Measurements from ENCODE around the gene TERF2IP.

TERF2IP gene

DNA sequence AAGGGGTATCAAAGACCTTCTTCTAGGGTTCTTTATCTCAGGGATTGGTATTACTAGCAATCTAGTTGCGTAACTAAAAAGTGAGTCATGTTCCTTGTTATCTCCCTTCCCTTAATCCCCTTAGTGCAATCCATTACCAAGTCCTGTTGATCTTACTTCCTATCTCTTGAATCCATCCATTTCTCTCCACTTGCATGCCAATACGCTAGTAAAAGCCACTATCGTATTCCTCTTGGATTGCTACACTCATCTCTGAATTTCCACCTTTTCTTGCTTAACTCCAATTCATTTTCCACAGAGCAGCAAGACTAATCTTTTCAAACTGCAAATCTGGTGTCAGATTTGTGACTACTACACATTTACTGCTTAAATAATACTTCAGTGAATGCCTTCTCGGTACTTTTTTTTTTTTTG is 22.6 kb upstream of the TERF2IP start:
- no peaks in the 10 kb centered on the region for H3K27me3 Mint-ChIP-seq (ENCODE audit: low read depth)
- DNase-seq (ENCODE audit: low spot score) = no peak
- no peak overlapping the region for H3K27ac Mint-ChIP-seq

DNA sequence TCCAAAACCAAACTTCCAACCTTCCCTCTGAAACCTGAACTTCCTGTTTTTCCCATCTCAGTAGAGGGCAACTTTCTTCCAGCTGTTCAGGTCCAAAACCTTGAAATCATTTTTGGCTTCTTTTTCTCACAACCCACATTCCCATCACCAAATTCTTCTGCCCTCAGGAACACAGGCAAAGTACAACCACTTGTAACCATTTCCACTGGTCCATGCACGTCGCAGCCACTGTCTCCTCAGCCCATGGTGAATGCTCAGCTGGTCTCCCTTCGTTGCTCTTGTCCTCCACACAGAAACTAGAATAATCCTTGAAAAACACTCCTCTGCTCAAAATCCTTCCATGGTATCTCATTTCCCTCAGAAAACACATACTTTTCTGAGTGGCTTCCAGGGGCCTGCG is 20.8 kb upstream of the TERF2IP start:
- no peaks in the 10 kb centered on the region for H3K9me3 Mint-ChIP-seq
- peak overlapping the region; percentile 0 for H3K4me3 Mint-ChIP-seq
- peak overlapping the region; percentile 76 for H3K27ac Mint-ChIP-seq
- H3K36me3 Mint-ChIP-seq (ENCODE audit: low read depth) = peaks cover 70% of the 10 kb centered on the region
- H3K4me1 Mint-ChIP-seq (ENCODE audit: low read depth) = peaks cover 31% of the 10 kb centered on the region
- H3K27me3 Mint-ChIP-seq (ENCODE audit: low read depth) = no peaks in the 10 kb centered on the region
- DNase-seq (ENCODE audit: low spot score) = no peak

More for the DNA sequence above, 22.6 kb upstream of the TERF2IP start:
- peaks cover 64% of the 10 kb centered on the region for H3K36me3 Mint-ChIP-seq (ENCODE audit: low read depth)
- no peaks in the 10 kb centered on the region for H3K9me3 Mint-ChIP-seq
- no peak overlapping the region for H3K4me3 Mint-ChIP-seq
- peaks cover 40% of the 10 kb centered on the region for H3K4me1 Mint-ChIP-seq (ENCODE audit: low read depth)

DNA sequence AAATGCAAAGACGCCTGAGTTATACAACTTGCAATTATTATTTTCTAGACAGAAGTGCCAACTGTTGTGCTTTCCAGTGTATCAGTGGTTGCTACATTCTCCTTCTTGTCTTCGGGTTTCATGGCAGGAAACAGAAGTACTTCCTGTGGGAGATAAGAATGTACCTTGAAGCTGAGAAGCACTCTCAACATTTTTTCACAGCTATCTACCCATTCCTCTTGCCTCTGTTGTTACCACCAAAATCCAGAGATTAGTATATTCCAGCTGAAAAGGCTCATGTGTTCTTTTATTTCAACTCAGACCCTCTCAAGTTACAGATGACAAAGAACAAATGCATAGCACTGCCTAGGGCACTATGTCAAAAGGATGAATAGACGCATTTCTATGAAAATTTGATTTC is 19.7 kb upstream of the TERF2IP start:
- Mint-ChIP-seq H3K4me1 (ENCODE audit: low read depth) (peaks cover 24% of the 10 kb centered on the region), H3K9me3 (no peaks in the 10 kb centered on the region), H3K36me3 (ENCODE audit: low read depth) (peaks cover 76% of the 10 kb centered on the region), H3K4me3 (peak overlapping the region; percentile 47), H3K27me3 (ENCODE audit: low read depth) (no peaks in the 10 kb centered on the region), H3K27ac (peak overlapping the region; percentile 76)
- DNase-seq (ENCODE audit: low spot score) = no peak

DNA sequence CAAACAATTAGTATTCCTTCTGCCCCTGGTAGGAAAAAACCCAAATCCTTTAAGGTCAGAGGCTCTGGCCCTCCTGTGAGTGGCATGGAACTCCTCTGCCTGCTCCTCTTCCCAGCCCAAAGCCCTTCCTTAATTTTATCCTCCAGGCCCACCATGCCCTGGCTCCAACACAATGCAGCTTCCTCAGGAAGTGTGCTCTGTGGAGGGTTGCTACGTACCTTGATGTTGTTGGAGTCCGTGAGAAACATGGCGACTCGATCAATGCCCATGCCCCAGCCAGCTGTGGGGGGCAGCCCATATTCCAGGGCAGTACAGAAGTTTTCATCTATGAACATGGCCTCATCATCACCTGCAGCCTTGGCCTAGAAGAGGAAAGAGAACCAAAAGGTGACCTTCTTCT is 19.2 kb upstream of the TERF2IP start:
- H3K4me1 Mint-ChIP-seq (ENCODE audit: low read depth) = peaks cover 24% of the 10 kb centered on the region

DNA sequence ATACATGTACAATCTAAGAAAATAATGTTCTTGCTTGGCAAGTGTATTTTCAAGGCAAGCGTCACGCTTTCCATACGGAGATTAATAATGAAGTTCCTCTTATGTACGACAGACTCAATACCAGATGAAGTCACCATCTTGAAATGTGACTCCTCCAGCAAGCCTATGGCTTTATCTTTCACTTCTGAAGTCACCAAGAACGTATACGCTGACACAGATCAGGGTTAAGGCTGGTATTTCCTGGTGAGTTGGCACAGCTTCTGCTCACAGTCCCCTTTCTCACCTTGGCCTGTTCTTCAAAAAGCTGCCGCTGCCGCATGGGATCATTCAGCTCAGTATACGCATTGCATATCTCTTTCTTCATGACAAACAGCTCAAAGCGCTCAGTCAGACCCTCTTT is 18.4 kb upstream of the TERF2IP start:
- Mint-ChIP-seq H3K9me3 (no peaks in the 10 kb centered on the region), H3K4me1 (ENCODE audit: low read depth) (peaks cover 24% of the 10 kb centered on the region), H3K4me3 (no peak overlapping the region), H3K27ac (peak overlapping the region; percentile 68), H3K27me3 (ENCODE audit: low read depth) (no peaks in the 10 kb centered on the region), H3K36me3 (ENCODE audit: low read depth) (peaks cover 86% of the 10 kb centered on the region)
- DNase-seq (ENCODE audit: low spot score) = no peak

More for the DNA sequence above, 19.2 kb upstream of the TERF2IP start:
- Mint-ChIP-seq H3K27ac (peak overlapping the region; percentile 76), H3K27me3 (ENCODE audit: low read depth) (no peaks in the 10 kb centered on the region), H3K9me3 (no peaks in the 10 kb centered on the region), H3K4me3 (peak overlapping the region; percentile 47), H3K36me3 (ENCODE audit: low read depth) (peaks cover 80% of the 10 kb centered on the region)
- DNase-seq (ENCODE audit: low spot score) = no peak

DNA sequence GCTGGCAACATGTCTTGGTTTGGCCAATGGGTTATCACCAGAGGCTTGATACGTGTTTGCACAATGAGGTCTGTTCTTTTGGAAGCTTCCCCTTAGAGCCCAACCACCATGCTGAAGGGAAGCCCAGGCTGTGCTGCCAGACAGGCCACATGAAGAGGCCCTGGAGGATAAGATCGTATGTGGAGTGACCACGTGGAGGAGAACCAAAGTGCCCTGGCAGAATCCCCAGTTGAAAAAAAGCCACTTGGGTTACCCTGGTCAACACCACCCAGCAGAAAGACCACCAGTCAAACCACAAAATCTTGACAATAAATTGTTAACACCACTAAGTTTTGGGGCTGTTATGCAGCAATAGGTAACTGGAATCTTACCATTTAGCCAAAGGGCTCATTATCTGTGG is 17.5 kb upstream of the TERF2IP start:
- Mint-ChIP-seq H3K27me3 (ENCODE audit: low read depth) (no peaks in the 10 kb centered on the region), H3K36me3 (ENCODE audit: low read depth) (peaks cover 83% of the 10 kb centered on the region), H3K4me1 (ENCODE audit: low read depth) (peaks cover 24% of the 10 kb centered on the region), H3K9me3 (no peaks in the 10 kb centered on the region), H3K4me3 (no peak overlapping the region), H3K27ac (no peak overlapping the region)
- DNase-seq (ENCODE audit: low spot score) = no peak

DNA sequence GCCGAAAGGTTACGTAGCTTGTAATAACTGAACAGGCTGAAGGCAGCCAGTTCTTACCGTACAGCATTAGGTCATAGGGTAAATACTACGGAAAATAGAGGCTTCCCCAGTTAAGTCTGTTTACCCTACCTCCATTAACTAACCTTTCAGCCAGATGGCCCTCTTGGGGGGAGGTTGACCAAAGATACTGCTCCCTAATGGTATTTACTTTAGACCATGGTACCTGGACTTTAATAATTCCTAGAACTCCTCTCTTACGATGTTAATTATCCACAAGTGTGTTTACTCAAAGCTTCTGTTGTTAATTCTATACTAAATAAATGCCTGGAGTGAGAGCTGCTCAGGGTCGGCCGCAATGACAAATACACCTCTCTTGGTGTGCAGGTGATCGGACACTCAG is 14.7 kb upstream of the TERF2IP start:
- Mint-ChIP-seq H3K27me3 (ENCODE audit: low read depth) (no peaks in the 10 kb centered on the region), H3K27ac (no peak overlapping the region)

DNA sequence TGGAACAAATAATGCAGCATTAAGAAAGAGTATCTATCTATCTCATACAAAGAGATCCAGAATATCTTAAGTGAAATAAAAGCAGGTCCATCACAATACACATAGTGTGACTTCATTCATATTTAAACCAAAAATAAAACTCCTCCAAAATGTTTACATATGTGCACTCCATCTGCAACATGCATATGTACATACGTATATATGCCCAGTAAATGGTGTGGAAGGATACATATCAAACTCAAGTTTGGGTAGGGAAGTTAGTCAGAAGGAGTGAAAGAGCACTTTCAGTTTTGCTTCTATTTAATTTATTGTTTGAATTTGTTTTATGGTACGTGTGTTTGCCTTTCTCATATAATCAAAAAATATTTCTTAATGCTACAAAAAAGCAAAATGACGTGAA is 12.5 kb upstream of the TERF2IP start:
- DNase-seq (ENCODE audit: low spot score) = no peak
- Mint-ChIP-seq H3K4me3 (no peak overlapping the region), H3K9me3 (no peaks in the 10 kb centered on the region), H3K36me3 (ENCODE audit: low read depth) (peaks cover 75% of the 10 kb centered on the region), H3K4me1 (ENCODE audit: low read depth) (peaks cover 8% of the 10 kb centered on the region), H3K27ac (no peak overlapping the region), H3K27me3 (ENCODE audit: low read depth) (no peaks in the 10 kb centered on the region)

More for the DNA sequence above, 14.7 kb upstream of the TERF2IP start:
- no peak for DNase-seq (ENCODE audit: low spot score)
- Mint-ChIP-seq H3K4me1 (ENCODE audit: low read depth) (peaks cover 15% of the 10 kb centered on the region), H3K36me3 (ENCODE audit: low read depth) (peaks cover 81% of the 10 kb centered on the region), H3K4me3 (no peak overlapping the region), H3K9me3 (no peaks in the 10 kb centered on the region)

DNA sequence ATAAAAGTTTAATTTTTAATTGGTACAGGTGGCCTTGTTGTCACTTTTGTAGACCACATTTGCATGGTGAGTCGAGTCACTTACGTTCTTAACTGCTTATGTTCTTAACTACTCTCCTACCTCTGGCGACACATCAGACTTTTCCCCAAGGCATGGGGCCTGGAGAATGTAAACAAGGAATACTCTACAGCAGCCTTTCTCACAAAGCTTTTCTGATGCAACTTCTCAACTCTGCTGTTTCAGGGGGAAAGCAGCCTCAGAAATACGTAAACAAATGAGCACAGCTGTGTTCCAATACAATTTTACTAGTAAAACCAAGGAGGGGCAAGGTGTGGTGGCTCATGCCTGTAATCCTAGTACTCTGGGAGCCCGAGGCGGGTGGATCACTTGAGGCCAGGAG is 7.0 kb upstream of the TERF2IP start:
- Mint-ChIP-seq H3K4me1 (ENCODE audit: low read depth) (peaks cover 20% of the 10 kb centered on the region), H3K4me3 (no peak overlapping the region), H3K27me3 (ENCODE audit: low read depth) (no peaks in the 10 kb centered on the region), H3K9me3 (no peaks in the 10 kb centered on the region), H3K36me3 (ENCODE audit: low read depth) (peaks cover 69% of the 10 kb centered on the region), H3K27ac (no peak overlapping the region)
- DNase-seq (ENCODE audit: low spot score) = no peak

DNA sequence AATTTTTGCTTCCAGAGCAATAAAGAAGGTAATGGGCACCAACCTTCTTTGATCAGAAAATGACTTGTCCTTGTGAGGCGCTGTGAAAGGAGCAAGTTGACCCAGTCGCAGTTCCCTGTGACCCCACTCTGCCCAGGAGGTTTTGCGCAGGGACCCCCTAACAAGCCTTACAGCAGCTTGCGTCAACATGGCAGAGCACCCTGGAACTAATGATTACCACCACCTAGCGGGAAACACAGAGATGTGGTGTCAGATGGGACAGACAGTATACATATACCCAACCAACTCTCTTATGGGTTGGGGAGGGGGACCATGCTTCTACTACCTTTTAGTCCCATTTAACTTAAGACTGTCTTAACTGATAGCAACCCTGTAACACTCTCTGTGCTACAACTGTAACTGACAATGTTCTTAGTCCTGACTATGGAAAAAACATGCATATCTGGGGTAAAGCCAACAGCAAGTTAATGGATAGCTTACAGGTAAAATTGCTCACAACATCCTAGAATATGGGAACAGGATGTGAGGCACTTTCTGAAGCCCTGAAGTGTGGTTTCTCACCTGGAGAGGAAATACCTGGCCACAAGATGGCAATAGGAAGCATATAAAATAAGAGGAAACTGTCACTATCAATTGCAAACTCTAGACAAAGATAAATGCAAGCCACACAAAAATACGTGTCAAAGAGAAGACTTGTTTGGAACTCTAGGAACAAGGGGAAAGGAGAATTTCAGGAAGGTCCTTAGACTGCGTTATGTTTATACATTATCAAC is 3.1 kb upstream of the TERF2IP start:
- Mint-ChIP-seq H3K9me3 (no peaks in the 10 kb centered on the region), H3K27ac (peak overlapping the region; percentile 41), H3K36me3 (ENCODE audit: low read depth) (peaks cover 55% of the 10 kb centered on the region), H3K4me3 (peak overlapping the region; percentile 98), H3K4me1 (ENCODE audit: low read depth) (peaks cover 12% of the 10 kb centered on the region), H3K27me3 (ENCODE audit: low read depth) (no peaks in the 10 kb centered on the region)
- no peak for DNase-seq (ENCODE audit: low spot score)

DNA sequence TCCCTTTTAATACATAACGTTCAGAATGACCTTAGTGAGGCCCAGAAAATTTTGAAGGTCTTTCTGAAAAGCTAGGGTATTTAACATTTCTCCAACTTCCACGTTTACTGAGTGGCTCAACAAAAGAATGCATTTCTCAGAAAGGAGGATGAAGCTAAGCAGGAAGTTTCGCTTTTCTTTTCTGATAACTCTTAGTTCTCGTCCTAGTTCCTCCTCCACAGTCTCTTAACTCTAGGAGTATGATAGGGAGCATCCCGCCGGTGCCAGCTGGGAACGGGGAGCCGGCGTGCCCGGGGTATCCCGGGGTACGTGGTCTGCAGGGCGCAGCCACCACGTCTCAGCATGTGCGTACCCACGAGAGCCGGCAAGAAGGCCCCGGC is 471 bp upstream of the TERF2IP start:
- H3K4me3 Mint-ChIP-seq = peak overlapping the region; percentile 98
- peaks cover 46% of the 10 kb centered on the region for H3K36me3 Mint-ChIP-seq (ENCODE audit: low read depth)
- H3K27me3 Mint-ChIP-seq (ENCODE audit: low read depth) = no peaks in the 10 kb centered on the region
- DNase-seq (ENCODE audit: low spot score) = no peak
- H3K9me3 Mint-ChIP-seq = no peaks in the 10 kb centered on the region
- H3K4me1 Mint-ChIP-seq (ENCODE audit: low read depth) = peaks cover 31% of the 10 kb centered on the region
- H3K27ac Mint-ChIP-seq = peak overlapping the region; percentile 97

DNA sequence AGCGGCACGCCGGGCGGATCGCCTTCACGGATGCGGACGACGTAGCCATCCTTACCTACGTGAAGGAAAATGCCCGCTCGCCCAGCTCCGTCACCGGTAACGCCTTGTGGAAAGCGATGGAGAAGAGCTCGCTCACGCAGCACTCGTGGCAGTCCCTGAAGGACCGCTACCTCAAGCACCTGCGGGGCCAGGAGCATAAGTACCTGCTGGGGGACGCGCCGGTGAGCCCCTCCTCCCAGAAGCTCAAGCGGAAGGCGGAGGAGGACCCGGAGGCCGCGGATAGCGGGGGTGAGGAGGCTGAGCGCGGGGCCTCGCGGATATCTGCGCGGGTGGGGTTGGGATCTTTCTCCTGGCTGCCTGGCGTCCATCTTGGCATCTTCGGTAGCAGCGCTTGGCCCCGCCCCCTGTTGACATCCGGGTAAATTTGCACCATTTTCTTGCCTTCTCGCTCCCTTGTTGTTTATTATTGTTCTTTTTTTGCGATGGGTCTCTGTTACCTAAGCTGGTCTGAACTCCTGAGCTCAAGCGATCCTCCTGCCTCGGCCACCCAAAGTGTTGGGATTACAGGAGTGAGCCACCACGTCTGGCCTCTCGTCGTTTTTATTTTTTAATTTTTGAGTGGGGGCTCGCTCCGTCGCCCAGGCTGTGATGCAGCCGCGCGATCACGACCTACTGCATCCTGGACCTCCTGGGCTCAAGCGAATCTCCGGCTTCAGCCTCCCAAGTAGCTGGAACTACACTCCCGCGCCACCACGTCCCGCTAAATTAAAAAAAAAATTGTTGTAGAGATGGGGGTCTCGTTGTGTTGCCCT is 898 bp downstream of the TERF2IP start:
- Mint-ChIP-seq H3K9me3 (no peaks in the 10 kb centered on the region), H3K36me3 (ENCODE audit: low read depth) (peaks cover 46% of the 10 kb centered on the region), H3K27ac (peak overlapping the region; percentile 97), H3K4me3 (peak overlapping the region; percentile 93), H3K4me1 (ENCODE audit: low read depth) (peaks cover 42% of the 10 kb centered on the region), H3K27me3 (ENCODE audit: low read depth) (no peaks in the 10 kb centered on the region)
- peak; percentile 83 for DNase-seq (ENCODE audit: low spot score)

DNA sequence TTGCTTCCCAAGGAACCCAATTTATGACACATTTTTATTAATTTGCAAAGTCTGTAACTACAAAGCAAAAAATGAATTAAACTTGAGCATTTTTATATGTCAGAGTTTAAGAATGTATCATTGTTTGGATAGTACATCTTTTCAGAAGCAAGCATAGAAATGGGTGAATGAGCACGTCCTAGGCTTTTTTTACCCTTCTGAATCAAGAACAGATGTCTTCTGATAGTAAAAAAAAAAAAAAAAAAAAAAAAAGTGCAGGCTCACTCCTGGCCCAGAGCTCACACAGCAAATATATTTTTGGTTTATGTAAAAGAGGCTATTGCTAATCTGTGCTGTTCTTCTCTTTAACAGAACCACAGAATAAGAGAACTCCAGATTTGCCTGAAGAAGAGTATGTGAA is 6.3 kb downstream of the TERF2IP start:
- H3K27ac Mint-ChIP-seq = peak overlapping the region; percentile 43
- DNase-seq (ENCODE audit: low spot score) = no peak
- no peaks in the 10 kb centered on the region for H3K27me3 Mint-ChIP-seq (ENCODE audit: low read depth)
- peaks cover 32% of the 10 kb centered on the region for H3K4me1 Mint-ChIP-seq (ENCODE audit: low read depth)
- H3K4me3 Mint-ChIP-seq = no peak overlapping the region
- H3K9me3 Mint-ChIP-seq = no peaks in the 10 kb centered on the region
- peaks cover 61% of the 10 kb centered on the region for H3K36me3 Mint-ChIP-seq (ENCODE audit: low read depth)

DNA sequence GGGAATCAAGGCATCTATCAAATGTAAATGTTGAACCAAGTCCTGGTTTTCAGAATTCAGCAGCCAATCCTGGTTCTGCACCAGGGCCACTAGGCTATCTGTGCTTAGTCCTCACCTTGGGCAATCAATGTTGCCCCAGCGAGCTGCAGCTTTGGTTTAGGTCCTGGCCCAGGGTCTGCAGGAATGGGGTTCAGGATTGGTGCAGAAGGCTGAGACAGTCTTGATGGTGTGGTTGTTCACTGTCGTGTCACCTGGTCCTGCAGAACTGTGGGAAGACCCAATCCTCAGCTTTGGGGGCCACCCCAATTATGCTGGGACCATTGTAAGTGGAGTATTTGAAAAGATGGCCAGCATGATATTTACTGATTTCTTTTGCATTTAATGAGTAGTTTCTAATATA is 10.6 kb downstream of the TERF2IP start:
- Mint-ChIP-seq H3K9me3 (no peaks in the 10 kb centered on the region), H3K4me1 (ENCODE audit: low read depth) (peaks cover 5% of the 10 kb centered on the region), H3K27me3 (ENCODE audit: low read depth) (no peaks in the 10 kb centered on the region), H3K36me3 (ENCODE audit: low read depth) (peaks cover 47% of the 10 kb centered on the region), H3K4me3 (no peak overlapping the region), H3K27ac (no peak overlapping the region)
- DNase-seq (ENCODE audit: low spot score) = no peak
